Chondrocyte (in vitro differentiated cells): ENCODE measurements around the gene LRP2BP. TPM values are rescaled to one million over a fixed set of nuclear protein-coding genes. Genes with fewer than 3 reads are reported as not detected.

Experiments
- DNase-seq: peaks from one replicate; pipeline ENCODE4 v3.0.0; 2021; ENCODE audit warnings: mixed read lengths, low spot score
- H3K27ac Mint-ChIP-seq: one replicate; pipeline ENCODE4 v1.8.0; 2021; ENCODE audit warnings: mild to moderate bottlenecking, moderate library complexity, mixed read lengths; ENCODE audit not compliant: unreplicated experiment
- H3K27me3 Mint-ChIP-seq: 2 replicates; pipeline ENCODE4 v1.8.0; 2021; ENCODE audit warnings: low read depth, mixed read lengths
- H3K36me3 Mint-ChIP-seq: 2 replicates; pipeline ENCODE4 v1.8.0; 2021; ENCODE audit warnings: low read depth, mixed read lengths
- H3K4me1 Mint-ChIP-seq: 2 replicates; pipeline ENCODE4 v1.8.0; 2021; ENCODE audit warnings: low read depth, mild to moderate bottlenecking, mixed read lengths
- H3K4me3 Mint-ChIP-seq: one replicate; pipeline ENCODE4 v1.8.0; 2021; ENCODE audit warnings: mild to moderate bottlenecking, moderate library complexity, mixed read lengths; ENCODE audit not compliant: unreplicated experiment
- H3K9me3 Mint-ChIP-seq: 2 replicates; pipeline ENCODE4 v1.8.0; 2021; ENCODE audit warnings: low read depth, mixed read lengths
- CTCF ChIP-seq: fragments of 200-600 bp; sonication (generic); IDR thresholded peaks from 2 replicates; pipeline ENCODE4 v1.5.0; 2021; ENCODE audit warnings: antibody characterized with exemption, mild to moderate bottlenecking, moderate library complexity
- long read RNA-seq: library from polyadenylated mRNA; stranded (forward); transcript quantifications from one replicate; pipeline ENCODE4 v2.0.0, GENCODE V29; 2021
- total RNA-seq: library from RNA; stranded (reverse); gene quantifications from 3 replicates; pipeline ENCODE4 v1.2.1, GENCODE V29; 2021

The LRP2BP gene
- 0.46 to 0.52 TPM (median 0.49 TPM) in 3 replicates for total RNA-seq
- long read RNA-seq, partial matches to known transcripts, result 0 of 3 reads
- long read RNA-seq, other reads (novel, unspliced or antisense), result 3 of 3 reads

GRCh38 chr4:185395238-185395955, at the start of gene LRP2BP:
TSS of gene LRP2BP (minus strand) at chr4:185395924. CDS start at chr4:185378186, 17,738 bp downstream.
- no peak for TF ChIP-seq CTCF
- Mint-ChIP-seq H3K4me1 (peaks cover 54% of the 10 kb centered on the region), H3K9me3 (peaks cover 3% of the 10 kb centered on the region), H3K4me3 (peak within 1 kb of the TSS; percentile 92), H3K36me3 (peaks cover 12% of the 10 kb centered on the region), H3K27me3 (no peaks in the 10 kb centered on the region), H3K27ac (peak within 1 kb of the TSS; percentile 94)
- no peak for DNase-seq

- H3K9me3 Mint-ChIP-seq, result no peaks in the 10 kb centered on the region
- no peaks in the 10 kb centered on the region for H3K27me3 Mint-ChIP-seq
- no peaks in the 10 kb centered on the region for H3K36me3 Mint-ChIP-seq
- H3K4me1 Mint-ChIP-seq, result no peaks in the 10 kb centered on the region
- H3K4me3 Mint-ChIP-seq, result no peak overlapping the region
- DNase-seq, result no peak
- no peak overlapping the region for H3K27ac Mint-ChIP-seq
- no peak for TF ChIP-seq CTCF
These were observed 49.5 kb upstream of the LRP2BP start for GRCh38 chr4:185445209-185445608.

GRCh38 chr4:185441479-185441878, 45.8 kb upstream of the LRP2BP start:
- no peak overlapping the region for H3K27ac Mint-ChIP-seq
- H3K4me1 Mint-ChIP-seq, result no peaks in the 10 kb centered on the region
- DNase-seq, result no peak
- H3K27me3 Mint-ChIP-seq, result no peaks in the 10 kb centered on the region
- H3K4me3 Mint-ChIP-seq, result no peak overlapping the region
- H3K36me3 Mint-ChIP-seq, result no peaks in the 10 kb centered on the region
- no peaks in the 10 kb centered on the region for H3K9me3 Mint-ChIP-seq
- no peak for TF ChIP-seq CTCF

GRCh38 chr4:185437809-185438208, 42.1 kb upstream of the LRP2BP start:
- H3K9me3 Mint-ChIP-seq, result no peaks in the 10 kb centered on the region
- TF ChIP-seq CTCF, result no peak
- peaks cover 3% of the 10 kb centered on the region for H3K4me1 Mint-ChIP-seq
- no peak overlapping the region for H3K27ac Mint-ChIP-seq
- H3K36me3 Mint-ChIP-seq, result no peaks in the 10 kb centered on the region
- H3K27me3 Mint-ChIP-seq, result no peaks in the 10 kb centered on the region
- H3K4me3 Mint-ChIP-seq, result no peak overlapping the region
- no peak for DNase-seq

GRCh38 chr4:185435466-185435865, 39.7 kb upstream of the LRP2BP start:
- DNase-seq, result no peak
- H3K4me3 Mint-ChIP-seq, result no peak overlapping the region
- no peaks in the 10 kb centered on the region for H3K36me3 Mint-ChIP-seq
- H3K9me3 Mint-ChIP-seq, result no peaks in the 10 kb centered on the region
- TF ChIP-seq CTCF, result no peak
- H3K27ac Mint-ChIP-seq, result no peak overlapping the region
- H3K4me1 Mint-ChIP-seq, result peaks cover 3% of the 10 kb centered on the region
- no peaks in the 10 kb centered on the region for H3K27me3 Mint-ChIP-seq
